Measurements from ENCODE around the gene CRYBG2. TPM values are rescaled to one million over a fixed set of nuclear protein-coding genes. Genes with fewer than 3 reads are reported as not detected.
A peak's percentile ranks its signal among the peaks of the same experiment; 100 is the strongest.

Gene CRYBG2
- total RNA-seq, 3 donors from 2014 or later (not counting 1 experiment from before 2014, with no cell fraction given): 2.5 to 5.8 (median 3.2) TPM

- Histone ChIP-seq H3K27me3 (ENCODE audit: control insufficient read depth, insufficient read depth, low read length) (no peaks in the 10 kb centered on the region), H3K4me1 (ENCODE audit: control insufficient read depth, insufficient read depth, low read length) (peaks cover 91% of the 10 kb centered on the region), H3K36me3 (ENCODE audit: control insufficient read depth, insufficient read depth, low read length) (peaks cover 26% of the 10 kb centered on the region), H3K4me3 (ENCODE audit: low read length) (peak within 1 kb of the TSS; percentile 67), H3K27ac (ENCODE audit: low read length) (peak within 1 kb of the TSS; percentile 30), H3K9me3 (ENCODE audit: control insufficient read depth, insufficient read depth, low read length) (no peaks in the 10 kb centered on the region)
- intact Hi-C loops (cut with micrococcal nuclease): loop anchor here (10.0 kb wide), 1 partner anchor 57 kb away; the partner anchor contains the start of gene ZNF683
- H3K4me1 Mint-ChIP-seq: peaks cover 74 to 84% of the 10 kb centered on the region in 2 donors
- no peaks in the 10 kb centered on the region for H3K27me3 Mint-ChIP-seq (ENCODE audit: low read depth in 2 of 2)
- peak within 1 kb of the TSS; percentile 96 for H3K4me3 Mint-ChIP-seq
- no peak for TF ChIP-seq CTCF (IDR thresholded peaks at IDR 0.05)
- no peaks in the 10 kb centered on the region for H3K9me3 Mint-ChIP-seq
- WGBS (ENCODE audit: insufficient coverage): 14% methylated on average over 12 of the region's 12 CpGs
- peak within 1 kb of the TSS; percentile 86 to 88 for H3K27ac Mint-ChIP-seq
- H3K36me3 Mint-ChIP-seq: peaks cover 7% of the 10 kb centered on the region
- ATAC-seq (peak; percentile 44 to 61 (median 44)), DNase-seq (peak in 1 of 2 donors; percentile 85)
Observed at GRCh38 chr1:26317612-26318337, 36.2 kb downstream of the CRYBG2 start, which contains the start of gene CD52. TSS of gene CD52 (plus strand) at chr1:26317958. CDS start at chr1:26318018, 60 bp downstream.

- H3K27ac ChIP-seq (ENCODE audit: low read length): no peak overlapping the region
- Mint-ChIP-seq H3K36me3 (peaks cover 7% of the 10 kb centered on the region), H3K27ac (peak overlapping the region; percentile 86 to 88), H3K4me3 (peak overlapping the region; percentile 96), H3K4me1 (peaks cover 69 to 85% of the 10 kb centered on the region in 2 donors), H3K9me3 (no peaks in the 10 kb centered on the region), H3K27me3 (ENCODE audit: low read depth in 2 of 2) (no peaks in the 10 kb centered on the region)
- no peaks in the 10 kb centered on the region for H3K27me3 ChIP-seq (ENCODE audit: control insufficient read depth, insufficient read depth, low read length)
- H3K9me3 ChIP-seq (ENCODE audit: control insufficient read depth, insufficient read depth, low read length): no peaks in the 10 kb centered on the region
- peaks cover 20% of the 10 kb centered on the region for H3K36me3 ChIP-seq (ENCODE audit: control insufficient read depth, insufficient read depth, low read length)
- peaks cover 94% of the 10 kb centered on the region for H3K4me1 ChIP-seq (ENCODE audit: control insufficient read depth, insufficient read depth, low read length)
- intact Hi-C loops (cut with micrococcal nuclease): loop anchor here (10.0 kb wide), 1 partner anchor 58 kb away; the partner anchor contains the start of gene ZNF683
- no peak for ATAC-seq
- peak overlapping the region; percentile 67 for H3K4me3 ChIP-seq (ENCODE audit: low read length)
- WGBS (ENCODE audit: insufficient coverage): 43% methylated on average over 2 of the region's 2 CpGs
- no peak for TF ChIP-seq CTCF (IDR thresholded peaks at IDR 0.05)
- DNase-seq: no peak
Observed at GRCh38 chr1:26317146-26317545, 36.8 kb downstream of the CRYBG2 start.

- peak overlapping the region; percentile 82 to 83 for H3K27ac Mint-ChIP-seq
- Histone ChIP-seq H3K4me1 (ENCODE audit: control insufficient read depth, insufficient read depth, low read length) (peaks cover 84% of the 10 kb centered on the region), H3K9me3 (ENCODE audit: control insufficient read depth, insufficient read depth, low read length) (no peaks in the 10 kb centered on the region), H3K27me3 (ENCODE audit: control insufficient read depth, insufficient read depth, low read length) (no peaks in the 10 kb centered on the region), H3K4me3 (ENCODE audit: low read length) (no peak overlapping the region), H3K36me3 (ENCODE audit: control insufficient read depth, insufficient read depth, low read length) (peaks cover 10% of the 10 kb centered on the region), H3K27ac (ENCODE audit: low read length) (peak overlapping the region; percentile 50)
- peaks cover 63 to 85% of the 10 kb centered on the region in 2 donors for H3K4me1 Mint-ChIP-seq
- intact Hi-C loops (cut with micrococcal nuclease): loop anchor here (10.0 kb wide), 1 partner anchor 59 kb away; the partner anchor contains the start of gene ZNF683
- H3K4me3 Mint-ChIP-seq: peak overlapping the region; percentile 28
- DNase-seq (no peak), ATAC-seq (no peak)
- H3K9me3 Mint-ChIP-seq: no peaks in the 10 kb centered on the region
- WGBS (ENCODE audit: insufficient coverage): 70% methylated on average over 8 of the region's 8 CpGs
- no peak for TF ChIP-seq CTCF (IDR thresholded peaks at IDR 0.05)
- peaks cover 1% of the 10 kb centered on the region for H3K36me3 Mint-ChIP-seq
- no peaks in the 10 kb centered on the region for H3K27me3 Mint-ChIP-seq (ENCODE audit: low read depth in 2 of 2)
Observed at GRCh38 chr1:26315874-26316850, 37.8 kb downstream of the CRYBG2 start.

Data from natural killer cell (primary cell).